B cell (primary cell): ENCODE results near the gene TOX2. TPM values are rescaled to one million over a fixed set of nuclear protein-coding genes. Genes with fewer than 3 reads are reported as not detected.

ENCODE experiments used
- ATAC-seq: fragments of 200-7000 bp; cut with Tn5 transposase; one replicate; pipeline ENCODE4 v1.10.0; 2021; ENCODE audit warnings: low read depth, mild to moderate bottlenecking, moderate number of reproducible peaks, moderate library complexity
- CTCF ChIA-PET: fragments of 350-600 bp; sonication (Branson Sonifier 250); formaldehyde crosslinking; loops from one replicate; lab custom pipeline; 2021; ENCODE audit warnings: antibody characterized with exemption, inconsistent platforms; lab: Charles Lee
- POLR2A ChIA-PET: fragments of 350-600 bp; sonication (Branson Sonifier 250); formaldehyde crosslinking; loops from one replicate; lab custom pipeline; 2021; ENCODE audit warnings: antibody characterized with exemption; lab: Charles Lee
- DNase-seq: peaks from one replicate; pipeline ENCODE4 v3.0.0; 2013
- H2AFZ ChIP-seq: 2 replicates; pipeline ENCODE4 v1.6.1; 2012; ENCODE audit warnings: mild to moderate bottlenecking, low read depth, low read length; ENCODE audit not compliant: insufficient read depth, poor library complexity, severe bottlenecking
- H3K27ac ChIP-seq, 2 donors: 1 replicate in 1 of 2; 2 replicates in 1 of 2; pipeline ENCODE4 v1.5.1; 2012 to 2013; ENCODE audit warnings: low read length in 2 of 2, mild to moderate bottlenecking in 2 of 2, moderate library complexity in 1 of 2
- H3K27me3 ChIP-seq, 4 experiments: fragments of 200-600 bp in 1 of 4; sonication (generic) in 1 of 4; replicated peaks in 1 of 4; 1 replicate in 2 of 4; 2 replicates in 2 of 4; pipeline versions ENCODE4 v1.6.1 to v1.7.0; 2013 to 2016; ENCODE audit warnings: low read length in 3 of 4, mild to moderate bottlenecking in 2 of 4, mixed read lengths in 1 of 4, moderate library complexity in 1 of 4; ENCODE audit not compliant: insufficient read depth in 4 of 4, control insufficient read depth in 3 of 4; ENCODE audit errors: control extremely low read depth in 1 of 4
- H3K36me3 ChIP-seq, 2 experiments: replicated peaks in 1 of 2; 1 replicate in 1 of 2; 2 replicates in 1 of 2; pipeline versions ENCODE4 v1.6.1 to v1.7.1; 2013; ENCODE audit warnings: low read length in 1 of 2; ENCODE audit not compliant: insufficient read depth in 2 of 2, control insufficient read depth in 1 of 2; ENCODE audit errors: control extremely low read depth in 1 of 2, extremely low read depth in 1 of 2
- H3K4me1 ChIP-seq, 2 donors: fragments of 200-600 bp in 1 of 2; sonication (generic) in 1 of 2; 1 replicate in 1 of 2; 2 replicates in 1 of 2; pipeline versions ENCODE4 v1.5.1 to v1.6.1; 2013 to 2017; ENCODE audit warnings: low read length in 2 of 2; ENCODE audit not compliant: control insufficient read depth in 2 of 2, insufficient read depth in 2 of 2
- H3K4me2 ChIP-seq: replicated peaks from 2 replicates; pipeline ENCODE3; 2012; ENCODE audit warnings: mild to moderate bottlenecking, low read depth, low read length; ENCODE audit not compliant: poor library complexity, severe bottlenecking
- H3K4me3 ChIP-seq, 5 experiments: fragments of 200-600 bp in 1 of 5; sonication (generic) in 1 of 5; 1 replicate in 3 of 5; 2 replicates in 2 of 5; pipeline versions ENCODE4 v1.5.1 to v1.7.0; 2011 to 2016; ENCODE audit warnings: low read length in 4 of 5, mild to moderate bottlenecking in 4 of 5, low read depth in 2 of 5, control low read depth in 1 of 5, moderate library complexity in 1 of 5; ENCODE audit not compliant: insufficient read depth in 1 of 5; ENCODE audit errors: control extremely low read depth in 1 of 5, extremely low read depth in 1 of 5
- H3K79me2 ChIP-seq: fragments of 200-600 bp; sonication (generic); one replicate; pipeline ENCODE4 v1.6.0; 2016; ENCODE audit warnings: low read length; ENCODE audit not compliant: control insufficient read depth, insufficient read depth
- H3K9ac ChIP-seq: fragments of 200-600 bp; sonication (generic); 2 replicates; pipeline ENCODE4 v1.6.1; 2017; ENCODE audit warnings: mild to moderate bottlenecking, low read length, moderate library complexity
- H3K9me3 ChIP-seq, 3 donors: one replicate each; pipeline versions ENCODE4 v1.6.1 to v1.7.1; 2013; ENCODE audit warnings: low read length in 2 of 3; ENCODE audit not compliant: control insufficient read depth in 2 of 3, insufficient read depth in 1 of 3; ENCODE audit errors: control extremely low read depth in 1 of 3
- H4K20me1 ChIP-seq: 2 replicates; pipeline ENCODE4 v1.6.0; 2012; ENCODE audit warnings: mild to moderate bottlenecking, low read length; ENCODE audit not compliant: insufficient read depth, control insufficient read depth, poor library complexity, severe bottlenecking
- H3K27ac Mint-ChIP-seq: one replicate; pipeline ENCODE4 v1.8.0; 2021; ENCODE audit warnings: mixed read lengths
- H3K27me3 Mint-ChIP-seq: one replicate; pipeline ENCODE4 v1.8.0; 2021; ENCODE audit warnings: mixed read lengths
- H3K4me1 Mint-ChIP-seq: one replicate; pipeline ENCODE4 v1.8.0; 2021; ENCODE audit warnings: mixed read lengths
- H3K4me3 Mint-ChIP-seq: one replicate; pipeline ENCODE4 v1.8.0; 2021; ENCODE audit warnings: mixed read lengths
- H3K9me3 Mint-ChIP-seq: one replicate; pipeline ENCODE4 v1.8.0; 2022; ENCODE audit warnings: mixed read lengths; ENCODE audit not compliant: insufficient read depth
- CTCF ChIP-seq: fragments of 200-600 bp; IDR thresholded peaks from one replicate; pipeline ENCODE4 v1.8.0; 2022; ENCODE audit warnings: antibody characterized with exemption, mild to moderate bottlenecking
- EZH2 ChIP-seq: IDR thresholded peaks from 2 replicates; pipeline ENCODE4 v1.6.1; 2012; ENCODE audit warnings: borderline replicate concordance, low read depth, mild to moderate bottlenecking, moderate library complexity, low read length; ENCODE audit not compliant: insufficient read depth, poor library complexity, severe bottlenecking
- WGBS: methylation state at CpG from one replicate; pipeline ENCODE4 v1.1.5; 2013; ENCODE audit warnings: missing lambda C conversion rate; ENCODE audit not compliant: insufficient coverage; 5-methylcytosine and 5-hydroxymethylcytosine counted together
- intact Hi-C: fragments of 100-400 bp; cut with micrococcal nuclease; formaldehyde crosslinking; loops from one replicate; pipeline ENCODE4 v1.10.0; 2022
- polyA plus RNA-seq: library from polyadenylated mRNA; depleted of rRNA; stranded (reverse); fragments of >200 nt; gene quantifications from 2 replicates; pipeline ENCODE4 v1.2.3, GENCODE V29; 2012
- total RNA-seq, 2 donors: library from RNA; stranded (reverse); fragments of 120-200 nt in 1 of 2; gene quantifications; 1 replicate in 1 of 2; 2 replicates in 1 of 2; pipeline versions ENCODE4 v1.2.3 to v1.2.4, GENCODE V29; 2013 to 2022

Gene TOX2
- total and polyA plus RNA-seq, 2 donors (not counting 1 experiment from before 2014, with no cell fraction given): 1.2 to 4.1 TPM

GRCh38 chr20:43982886-43983285 is 68.2 kb downstream of the TOX2 start:
- POLR2A ChIA-PET: no interaction called here
- Mint-ChIP-seq H3K27ac (no peak overlapping the region), H3K4me1 (no peaks in the 10 kb centered on the region), H3K9me3 (no peaks in the 10 kb centered on the region), H3K27me3 (peaks cover 10% of the 10 kb centered on the region), H3K4me3 (no peak overlapping the region)
- intact Hi-C loops: no loop called here
- no peak overlapping the region for H3K27ac ChIP-seq
- WGBS: 84% methylated on average over 5 of the region's 5 CpGs
- no peaks in the 10 kb centered on the region for H3K4me1 ChIP-seq
- H3K27me3 ChIP-seq: peaks cover 0 to 3% (median 0%) of the 10 kb centered on the region in 4 experiments
- H4K20me1 ChIP-seq: no peaks in the 10 kb centered on the region
- CTCF ChIA-PET: interaction anchor here (1.0 to 1.2 kb wide), 3 partner anchors 97 to 207 kb away, joined by 3 read pairs; no protein-coding TSS in a partner anchor
- H2AFZ ChIP-seq: no peak overlapping the region
- no peak overlapping the region for H3K9ac ChIP-seq
- no peaks in the 10 kb centered on the region for H3K79me2 ChIP-seq
- H3K4me2 ChIP-seq: no peak overlapping the region
- H3K9me3 ChIP-seq: no peaks in the 10 kb centered on the region
- no peak for ATAC-seq
- no peaks in the 10 kb centered on the region for H3K36me3 ChIP-seq
- no peak for TF ChIP-seq CTCF
- TF ChIP-seq EZH2: no peak
- no peak overlapping the region for H3K4me3 ChIP-seq
- DNase-seq: no peak

GRCh38 chr20:43983359-43983758 is 68.7 kb downstream of the TOX2 start:
- POLR2A ChIA-PET: no interaction called here
- Histone ChIP-seq H3K4me2 (no peak overlapping the region), H4K20me1 (no peaks in the 10 kb centered on the region), H3K4me1 (no peaks in the 10 kb centered on the region), H3K79me2 (no peaks in the 10 kb centered on the region), H3K9ac (no peak overlapping the region), H3K27me3 (no peaks in the 10 kb centered on the region), H2AFZ (no peak overlapping the region), H3K36me3 (no peaks in the 10 kb centered on the region), H3K4me3 (no peak overlapping the region), H3K27ac (no peak overlapping the region), H3K9me3 (no peaks in the 10 kb centered on the region)
- DNase-seq (no peak), ATAC-seq (no peak)
- Mint-ChIP-seq H3K4me3 (no peak overlapping the region), H3K27me3 (peaks cover 10% of the 10 kb centered on the region), H3K27ac (no peak overlapping the region), H3K4me1 (no peaks in the 10 kb centered on the region), H3K9me3 (no peaks in the 10 kb centered on the region)
- intact Hi-C loops: no loop called here
- TF ChIP-seq EZH2 (no peak), CTCF (no peak)
- WGBS: 100% methylated on average over 4 of the region's 5 CpGs
- CTCF ChIA-PET: interaction anchor here (1.0 to 1.2 kb wide), 3 partner anchors 97 to 206 kb away, joined by 3 read pairs; no protein-coding TSS in a partner anchor
